GM12875 (cell line): ENCODE data around the gene PIEZO1.

Experiments used
- H3K4me3 ChIP-seq: one replicate; pipeline ENCODE4 v1.5.1; 2011; ENCODE audit warnings: low read depth, low read length, control low read depth
- CTCF ChIP-seq: IDR thresholded peaks from 2 replicates; pipeline ENCODE4 v1.5.1; 2011; ENCODE audit warnings: low read depth, mild to moderate bottlenecking, control low read depth, inconsistent platforms, low read length, moderate library complexity, borderline replicate concordance; ENCODE audit not compliant: insufficient read depth

Gene PIEZO1

GRCh38 chr16:88810166-88810911, 25.3 kb upstream of the PIEZO1 start:
- H3K4me3 ChIP-seq = peak overlapping the region; percentile 94
- no peak for TF ChIP-seq CTCF

- no peak for TF ChIP-seq CTCF
- peak overlapping the region; percentile 94 for H3K4me3 ChIP-seq
Measured at GRCh38 chr16:88809676-88810165, 24.7 kb upstream of the PIEZO1 start.

- H3K4me3 ChIP-seq = no peak overlapping the region
- no peak for TF ChIP-seq CTCF
Measured at GRCh38 chr16:88809068-88809675, 24.2 kb upstream of the PIEZO1 start.

GRCh38 chr16:88807626-88808453, 22.8 kb upstream of the PIEZO1 start:
- no peak overlapping the region for H3K4me3 ChIP-seq
- TF ChIP-seq CTCF = no peak

- no peak for TF ChIP-seq CTCF
- H3K4me3 ChIP-seq = no peak overlapping the region
Measured at GRCh38 chr16:88807142-88807625, 22.2 kb upstream of the PIEZO1 start.

GRCh38 chr16:88806491-88807111, 21.6 kb upstream of the PIEZO1 start:
- TF ChIP-seq CTCF = no peak
- no peak overlapping the region for H3K4me3 ChIP-seq
